ENCODE data around the gene EPG5. TPM values are rescaled to one million over a fixed set of nuclear protein-coding genes. Genes with fewer than 3 reads are reported as not detected.

The EPG5 gene
- total RNA-seq, 4 donors from 2014 or later = 39.1 to 105 (median 59.0) TPM

DNA sequence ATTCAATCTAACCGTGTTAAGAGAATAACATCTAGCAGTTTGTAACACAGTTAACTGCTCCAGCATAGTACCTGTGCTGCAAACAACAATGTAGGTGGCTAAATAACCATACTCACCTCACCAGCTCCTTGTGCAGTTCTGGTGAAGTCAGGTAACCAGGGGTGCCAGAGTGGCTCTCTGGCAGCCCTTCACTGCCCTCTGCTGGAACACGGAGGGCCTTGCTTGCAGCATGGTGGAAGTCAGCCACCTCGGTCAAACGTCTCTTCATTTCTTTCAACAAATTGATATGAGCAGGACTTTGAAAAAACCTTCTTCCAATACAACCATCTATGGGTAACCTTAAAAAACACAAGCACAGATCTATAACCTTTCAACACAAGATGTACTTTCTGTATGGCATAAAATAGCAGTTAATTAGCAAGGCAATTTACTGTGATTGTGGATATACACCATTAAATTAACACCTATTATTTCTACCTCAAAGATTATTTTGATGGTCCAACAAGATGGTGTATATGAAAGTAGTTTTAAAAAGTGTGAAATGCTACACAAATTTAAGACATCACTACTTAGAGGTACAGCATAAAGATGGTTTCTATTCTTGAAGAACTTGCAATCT, 56.6 kb downstream of the EPG5 start:
- Histone ChIP-seq H3K36me3 (peaks cover 31 to 73% of the 10 kb centered on the region in 2 donors), H3K9me3 (no peaks in the 10 kb centered on the region), H3K4me3 (replicated peaks in 1 of 3) (no peak overlapping the region), H3K27me3 (no peaks in the 10 kb centered on the region), H3K4me1 (no peaks in the 10 kb centered on the region), H3K27ac (no peak overlapping the region)
- 57 to 83% methylated on average over 4 of the region's 4 CpGs for WGBS, 2 donors
- intact Hi-C loops (cut with DNase I) = no loop called here
- TF ChIP-seq, protein P1, sequence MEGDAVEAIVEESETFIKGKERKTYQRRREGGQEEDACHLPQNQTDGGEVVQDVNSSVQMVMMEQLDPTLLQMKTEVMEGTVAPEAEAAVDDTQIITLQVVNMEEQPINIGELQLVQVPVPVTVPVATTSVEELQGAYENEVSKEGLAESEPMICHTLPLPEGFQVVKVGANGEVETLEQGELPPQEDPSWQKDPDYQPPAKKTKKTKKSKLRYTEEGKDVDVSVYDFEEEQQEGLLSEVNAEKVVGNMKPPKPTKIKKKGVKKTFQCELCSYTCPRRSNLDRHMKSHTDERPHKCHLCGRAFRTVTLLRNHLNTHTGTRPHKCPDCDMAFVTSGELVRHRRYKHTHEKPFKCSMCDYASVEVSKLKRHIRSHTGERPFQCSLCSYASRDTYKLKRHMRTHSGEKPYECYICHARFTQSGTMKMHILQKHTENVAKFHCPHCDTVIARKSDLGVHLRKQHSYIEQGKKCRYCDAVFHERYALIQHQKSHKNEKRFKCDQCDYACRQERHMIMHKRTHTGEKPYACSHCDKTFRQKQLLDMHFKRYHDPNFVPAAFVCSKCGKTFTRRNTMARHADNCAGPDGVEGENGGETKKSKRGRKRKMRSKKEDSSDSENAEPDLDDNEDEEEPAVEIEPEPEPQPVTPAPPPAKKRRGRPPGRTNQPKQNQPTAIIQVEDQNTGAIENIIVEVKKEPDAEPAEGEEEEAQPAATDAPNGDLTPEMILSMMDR (IDR thresholded peaks at IDR 0.05) = peak in 4 of 6 experiments; percentile 22 to 66 (median 48)
- no peak for TF ChIP-seq POLR2A (IDR thresholded peaks at IDR 0.05)
- DNase-seq = peak; percentile 38 to 57

DNA sequence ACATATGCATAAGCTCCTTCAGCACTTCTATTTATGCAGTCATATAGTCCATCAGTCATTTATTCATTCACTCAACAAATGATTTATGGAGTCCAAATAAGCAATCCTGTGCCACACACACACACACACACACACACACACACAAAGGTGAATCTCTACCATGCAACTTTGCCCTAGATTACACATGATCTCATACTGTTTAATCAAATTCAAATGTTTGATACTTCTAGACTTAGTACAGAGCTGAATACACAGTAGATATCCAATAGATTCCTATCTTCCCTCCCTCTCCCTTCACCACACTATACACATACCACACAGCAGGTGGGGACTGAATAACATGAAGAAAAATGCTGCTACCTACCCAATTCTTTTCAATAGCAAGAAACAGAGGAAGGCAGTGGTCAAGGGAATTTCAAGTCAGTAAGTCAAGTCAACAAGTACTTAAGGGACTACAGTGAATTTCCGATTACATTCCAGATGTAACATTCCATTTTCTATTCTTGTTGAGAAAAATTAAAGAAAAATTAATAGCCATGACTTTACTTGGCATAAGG, 65.4 kb downstream of the EPG5 start:
- no peak for TF ChIP-seq POLR2A (IDR thresholded peaks at IDR 0.05)
- TF ChIP-seq, protein P1 (IDR thresholded peaks at IDR 0.05) = no peak
- no peaks in the 10 kb centered on the region for H3K4me1 ChIP-seq
- H3K36me3 ChIP-seq = peaks cover 42 to 58% of the 10 kb centered on the region in 2 donors
- intact Hi-C loops (cut with DNase I) = loop anchor here (10.0 kb wide), 1 partner anchor 63 kb away; the partner anchor contains the start of gene EPG5
- H3K9me3 ChIP-seq = no peaks in the 10 kb centered on the region
- WGBS, 2 donors = 98 to 100% methylated on average over 1 of the region's 1 CpG
- no peak for DNase-seq
- no peak overlapping the region for H3K4me3 ChIP-seq (replicated peaks in 1 of 3)
- no peak overlapping the region for H3K27ac ChIP-seq
- H3K27me3 ChIP-seq = no peaks in the 10 kb centered on the region

DNA sequence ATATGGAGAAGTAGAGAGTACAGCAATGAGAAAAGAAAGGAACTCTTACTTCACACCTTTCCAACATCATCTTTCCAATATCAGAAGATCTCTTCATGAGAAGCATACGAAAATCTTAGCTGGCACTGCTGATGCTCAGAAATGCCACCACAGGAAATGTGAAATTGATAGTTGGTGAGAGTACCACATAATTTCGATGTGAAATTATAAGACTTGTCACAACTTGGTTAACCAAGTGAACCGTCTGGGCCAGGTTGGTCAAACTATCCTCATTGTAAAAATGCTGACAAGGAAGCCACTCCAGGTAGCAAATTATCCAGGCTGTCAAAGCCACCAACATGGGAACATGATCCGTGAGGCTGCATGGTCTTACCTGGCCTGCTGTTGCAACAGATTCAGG, 66.5 kb downstream of the EPG5 start:
- DNase-seq = no peak
- TF ChIP-seq POLR2A (IDR thresholded peaks at IDR 0.05) = no peak
- TF ChIP-seq, protein P1 (IDR thresholded peaks at IDR 0.05) = no peak
- Histone ChIP-seq H3K36me3 (peaks cover 42 to 56% of the 10 kb centered on the region in 2 donors), H3K4me1 (no peaks in the 10 kb centered on the region), H3K4me3 (replicated peaks in 1 of 3) (no peak overlapping the region), H3K27me3 (no peaks in the 10 kb centered on the region), H3K9me3 (no peaks in the 10 kb centered on the region), H3K27ac (no peak overlapping the region)
- intact Hi-C loops (cut with DNase I) = loop anchor here (10.0 kb wide), 1 partner anchor 64 kb away; the partner anchor contains the start of gene EPG5
- WGBS, 2 donors = 95 to 96% methylated on average over 4 of the region's 4 CpGs

DNA sequence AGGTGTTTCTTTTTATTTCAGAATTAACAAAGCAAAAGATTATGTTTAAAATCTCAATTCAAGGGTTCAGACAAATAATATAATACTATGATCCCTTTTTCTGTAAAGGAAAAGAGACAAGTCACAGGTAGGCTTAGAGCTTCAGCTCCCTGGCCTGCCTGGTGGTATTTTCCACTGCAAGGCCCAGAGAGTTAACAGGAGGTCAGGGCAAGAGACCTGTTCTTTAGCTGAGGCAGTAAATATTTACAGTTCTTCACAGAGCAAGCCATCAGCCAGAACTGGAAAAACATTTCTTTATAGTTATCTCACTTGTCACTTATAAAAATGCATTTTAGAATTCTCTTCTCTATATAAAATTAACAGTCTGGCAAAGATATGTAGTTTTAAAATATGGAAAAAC, 70.1 kb downstream of the EPG5 start:
- Histone ChIP-seq H3K4me1 (no peaks in the 10 kb centered on the region), H3K4me3 (replicated peaks in 1 of 3) (no peak overlapping the region), H3K9me3 (no peaks in the 10 kb centered on the region), H3K27me3 (no peaks in the 10 kb centered on the region), H3K36me3 (peaks cover 32 to 34% of the 10 kb centered on the region in 2 donors), H3K27ac (no peak overlapping the region)
- intact Hi-C loops (cut with DNase I) = no loop called here
- no peak for DNase-seq
- TF ChIP-seq, protein P1 (IDR thresholded peaks at IDR 0.05) = no peak
- TF ChIP-seq POLR2A (IDR thresholded peaks at IDR 0.05) = no peak

DNA sequence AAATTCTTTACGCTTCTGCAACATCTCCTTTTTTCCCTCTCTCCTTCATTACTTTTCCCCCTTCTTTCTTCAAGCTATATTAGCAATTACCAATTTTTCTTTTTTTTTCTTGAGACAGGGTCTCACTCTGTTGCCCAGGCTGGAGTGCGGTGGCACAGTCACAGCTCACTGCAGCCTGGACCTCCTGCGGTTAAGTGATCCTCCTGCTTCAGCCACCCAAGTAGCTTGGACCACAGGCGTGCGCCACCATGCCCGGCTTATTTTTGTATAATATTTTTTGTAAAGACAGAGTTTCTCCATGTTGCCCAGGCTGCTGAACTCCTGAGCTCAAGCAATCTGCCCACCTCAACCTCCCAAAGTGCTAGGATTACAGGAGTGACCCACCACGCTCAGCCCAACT, 70.7 kb downstream of the EPG5 start:
- Histone ChIP-seq H3K4me3 (replicated peaks in 1 of 3) (no peak overlapping the region), H3K27me3 (no peaks in the 10 kb centered on the region), H3K9me3 (no peaks in the 10 kb centered on the region), H3K36me3 (peaks cover 31 to 32% of the 10 kb centered on the region in 2 donors), H3K27ac (no peak overlapping the region), H3K4me1 (no peaks in the 10 kb centered on the region)
- no peak for DNase-seq
- 99% methylated on average over 7 of the region's 7 CpGs for WGBS, 2 donors
- intact Hi-C loops (cut with DNase I) = no loop called here
- no peak for TF ChIP-seq POLR2A (IDR thresholded peaks at IDR 0.05)
- TF ChIP-seq, protein P1 (IDR thresholded peaks at IDR 0.05) = no peak
